Measurements from ENCODE around the gene NCKAP5.

NCKAP5 gene

DNA sequence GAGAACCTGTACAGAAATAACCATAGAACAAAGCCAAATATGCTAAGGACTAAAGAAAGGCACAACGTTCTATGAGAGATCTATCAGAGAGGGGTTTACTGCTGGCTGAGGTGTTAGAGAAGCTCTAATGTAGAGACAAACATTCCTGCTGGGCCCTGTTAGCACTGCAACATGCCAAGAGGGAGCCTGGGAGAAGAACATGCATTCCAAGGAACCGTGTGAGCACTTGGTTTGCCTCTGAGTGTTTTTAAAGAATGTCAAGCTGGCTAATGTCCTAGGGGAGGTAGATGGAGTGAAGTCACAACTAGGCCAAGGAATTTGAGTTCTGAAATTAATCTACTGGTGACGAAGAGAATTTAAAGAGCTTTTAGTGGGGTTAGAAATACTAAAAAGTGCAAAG, 514.0 kb downstream of the NCKAP5 start:
- DNase-seq, result no peak

DNA sequence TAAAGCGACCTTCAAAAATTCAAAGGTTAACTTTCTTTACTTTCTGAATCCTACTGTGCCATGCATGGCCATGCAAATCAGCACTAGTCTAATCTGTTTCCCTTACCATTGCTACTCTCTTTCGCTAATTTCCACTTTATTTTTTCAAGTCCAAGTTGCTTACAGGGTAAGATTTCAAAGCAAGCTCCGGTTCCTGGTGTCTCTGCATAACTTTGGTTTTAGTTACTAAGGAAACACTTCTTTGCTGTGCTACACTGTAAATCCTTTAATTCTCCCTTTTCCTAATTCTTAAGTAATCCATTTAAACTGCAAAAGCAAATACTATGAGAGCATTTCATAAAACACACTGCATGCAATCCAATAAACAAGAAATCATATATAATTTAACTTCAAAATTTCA, 514.7 kb downstream of the NCKAP5 start:
- DNase-seq, result no peak

GRCh38 chr2:133045787-133046186, 522.5 kb downstream of the NCKAP5 start:
- no peak for DNase-seq

- DNase-seq, result no peak
Measured at GRCh38 chr2:133044556-133044955, 523.7 kb downstream of the NCKAP5 start.

- no peak for DNase-seq
Measured at GRCh38 chr2:133040170-133040569, 528.1 kb downstream of the NCKAP5 start.

- no peak for DNase-seq
Measured at GRCh38 chr2:133039531-133039930, 528.7 kb downstream of the NCKAP5 start.

- no peak for DNase-seq
Measured at GRCh38 chr2:133026536-133027177, 541.6 kb downstream of the NCKAP5 start.

GRCh38 chr2:133025004-133025403, 543.3 kb downstream of the NCKAP5 start:
- DNase-seq, result no peak

DNA sequence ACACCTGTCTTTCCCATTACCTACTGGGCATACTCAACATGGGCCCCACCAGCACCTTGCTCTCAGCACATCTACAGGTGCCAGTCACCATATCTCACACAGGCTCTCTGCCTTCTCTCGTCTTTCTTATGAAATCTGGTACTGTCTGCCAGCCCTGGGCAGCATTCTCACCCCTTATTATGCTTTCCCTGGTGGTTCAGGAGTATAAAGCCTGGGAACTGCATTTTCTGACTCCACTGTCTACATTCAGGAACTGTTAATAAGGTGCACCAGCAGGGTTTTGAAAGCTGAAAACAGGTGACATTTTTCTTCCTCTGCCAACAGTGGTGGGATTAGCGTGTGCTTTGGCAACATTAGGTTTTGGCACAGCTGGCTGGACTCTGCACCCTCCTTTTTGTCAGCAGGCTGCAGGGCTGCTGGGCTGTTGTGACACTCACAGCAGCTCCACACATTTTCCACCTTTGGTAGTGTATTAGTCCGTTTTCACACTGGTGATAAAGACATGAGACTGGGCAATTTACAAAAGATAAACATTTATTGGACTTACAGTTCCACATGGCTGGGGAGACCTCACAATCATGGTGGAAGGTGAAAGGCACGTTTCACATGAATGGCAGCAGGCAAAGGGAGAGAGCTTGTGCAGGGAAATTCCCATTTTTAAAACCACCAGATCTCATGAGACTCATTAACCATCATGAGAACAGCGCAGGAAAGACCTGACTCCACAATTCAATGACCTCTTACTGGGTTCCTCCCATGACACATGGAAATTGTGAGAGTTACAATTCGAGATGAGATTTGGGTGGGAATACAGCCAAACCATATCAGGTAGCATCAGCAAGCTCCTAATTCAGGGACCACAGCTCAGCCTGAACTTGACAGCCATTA, 555.2 kb downstream of the NCKAP5 start:
- DNase-seq, result no peak

DNA sequence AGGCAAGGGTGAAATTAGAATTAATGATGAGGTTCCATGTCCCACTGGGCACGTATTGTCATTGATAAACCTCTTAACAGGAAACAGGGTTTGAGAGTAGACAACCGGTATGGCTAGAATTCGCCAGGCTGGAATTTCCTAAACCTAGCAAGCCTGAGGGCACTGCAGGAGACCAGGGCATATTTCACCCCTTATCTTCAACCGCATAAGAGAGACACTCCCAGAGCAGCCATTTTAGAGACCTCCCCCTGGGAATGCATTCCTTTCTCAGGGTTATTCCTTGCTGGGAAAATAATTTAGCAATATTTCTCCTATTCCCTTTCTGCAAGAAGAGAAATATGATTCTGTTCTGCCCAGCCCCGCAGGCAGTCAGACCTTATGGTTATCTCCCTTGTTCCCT, 563.6 kb downstream of the NCKAP5 start:
- DNase-seq, result no peak

- DNase-seq, result no peak
Measured at GRCh38 chr2:132999421-132999820, 568.8 kb downstream of the NCKAP5 start.

GRCh38 chr2:132998221-132998620, 570.0 kb downstream of the NCKAP5 start:
- DNase-seq, result no peak

DNA sequence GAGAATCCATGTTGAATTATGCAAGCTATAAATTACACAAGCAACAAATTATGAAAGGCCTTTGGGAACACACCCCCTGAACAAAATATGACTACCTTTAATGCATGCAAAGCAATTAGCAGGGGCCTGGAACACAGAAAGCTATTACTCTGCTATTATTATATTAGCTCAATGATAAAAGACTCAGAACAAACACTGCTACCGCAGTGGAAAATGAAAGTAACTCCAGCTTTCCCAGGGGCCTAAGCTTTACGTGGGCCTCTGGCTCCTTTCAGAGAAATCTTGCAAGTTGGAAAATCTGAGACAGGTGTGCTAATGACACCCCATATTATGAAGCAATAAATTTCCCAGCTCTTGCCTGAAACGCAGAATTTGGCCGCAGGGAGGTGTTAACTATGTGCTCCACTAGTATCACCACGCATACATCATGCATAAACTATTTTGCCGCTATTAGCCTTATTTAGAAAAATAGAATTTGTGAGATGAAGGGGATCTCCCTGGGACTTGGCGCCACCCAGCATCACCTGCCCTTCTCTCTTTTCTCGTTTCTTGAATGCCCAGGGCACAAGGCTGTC, 576.7 kb downstream of the NCKAP5 start:
- no peak for DNase-seq

- DNase-seq, result no peak
Measured at GRCh38 chr2:132984731-132985130, 583.5 kb downstream of the NCKAP5 start.

DNA sequence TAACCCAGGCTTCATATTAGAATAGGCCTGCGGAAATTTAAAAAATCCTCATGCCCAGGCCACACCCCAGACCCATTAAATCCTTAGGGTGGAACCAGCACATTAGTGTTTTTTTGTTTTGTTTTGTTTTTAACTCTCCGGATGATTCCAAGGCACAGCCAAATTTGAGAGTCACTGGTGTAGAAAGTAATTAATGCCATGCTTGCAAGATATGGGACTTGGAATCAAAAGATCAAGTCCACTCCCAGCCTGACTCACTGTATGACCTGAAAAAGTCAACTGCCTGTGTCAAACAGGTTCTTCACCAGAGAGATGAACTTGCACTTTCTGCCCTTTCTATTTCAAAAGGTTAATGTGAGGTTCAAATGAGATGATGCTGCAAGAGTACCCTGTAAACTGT, 588.0 kb downstream of the NCKAP5 start:
- no peak for DNase-seq

GRCh38 chr2:132979339-132980093, 588.7 kb downstream of the NCKAP5 start:
- no peak for DNase-seq

DNA sequence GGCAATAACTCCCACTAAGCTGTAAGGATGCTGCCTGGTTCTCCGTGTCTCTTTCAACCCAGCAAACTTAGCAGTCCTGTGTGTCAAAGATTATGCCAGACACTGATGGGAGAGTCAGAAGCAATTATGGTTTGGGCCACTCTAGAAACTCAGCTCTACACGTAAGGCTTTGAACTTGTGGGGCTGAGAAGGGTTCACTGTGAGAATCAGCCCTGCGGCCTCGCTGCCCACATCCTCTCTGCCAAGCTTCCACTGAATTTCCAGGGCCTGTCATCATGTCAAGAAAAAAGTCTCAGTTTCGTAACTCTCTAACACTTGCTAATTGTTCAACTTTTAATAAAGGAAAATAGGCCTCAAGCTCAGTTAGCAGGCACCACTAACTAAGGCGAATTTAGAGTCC, 589.4 kb downstream of the NCKAP5 start:
- no peak for DNase-seq

- DNase-seq, result no peak
Measured at GRCh38 chr2:132977812-132978529, 590.3 kb downstream of the NCKAP5 start.

DNA sequence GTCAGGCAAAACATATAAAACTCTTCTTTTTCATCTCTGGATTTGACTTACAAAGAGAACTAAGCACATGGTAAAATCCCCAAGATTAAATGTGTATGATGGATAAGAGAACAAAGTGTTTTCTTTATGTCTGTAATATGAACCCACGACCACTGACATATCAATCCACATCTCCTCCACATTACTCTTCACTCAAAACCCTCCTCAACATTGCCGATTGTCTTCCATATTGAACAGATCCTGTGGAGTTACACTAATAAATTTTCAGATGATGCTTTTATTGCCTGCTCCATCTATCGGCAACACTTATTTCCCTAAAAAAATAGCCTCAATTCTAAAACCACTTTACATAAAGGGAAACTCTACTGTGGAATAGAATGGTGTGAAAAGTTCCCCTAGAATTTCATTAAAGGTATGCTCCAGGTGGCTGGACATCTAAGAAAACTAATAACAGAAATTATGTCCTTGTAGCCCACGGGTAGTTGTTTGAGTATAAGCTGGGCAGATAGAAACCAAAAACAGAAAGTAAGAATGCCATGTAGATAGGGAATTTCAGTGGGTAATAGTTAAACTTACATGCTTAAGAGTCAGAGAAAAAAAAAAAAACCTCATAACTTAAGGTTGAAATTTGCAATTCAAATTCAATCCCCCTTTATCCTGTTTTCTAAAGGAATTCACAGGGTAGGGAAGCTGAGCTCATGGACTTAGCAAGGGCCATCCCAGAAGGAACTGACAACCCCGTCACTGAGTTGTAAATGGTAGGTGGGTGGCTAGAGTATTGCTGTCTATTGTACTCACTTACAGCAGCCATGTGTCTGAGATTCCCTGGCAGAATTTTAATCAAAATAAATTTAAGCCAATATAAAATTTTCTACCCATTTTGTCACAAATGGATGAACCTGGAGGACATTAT, 592.8 kb downstream of the NCKAP5 start:
- no peak for DNase-seq

DNA sequence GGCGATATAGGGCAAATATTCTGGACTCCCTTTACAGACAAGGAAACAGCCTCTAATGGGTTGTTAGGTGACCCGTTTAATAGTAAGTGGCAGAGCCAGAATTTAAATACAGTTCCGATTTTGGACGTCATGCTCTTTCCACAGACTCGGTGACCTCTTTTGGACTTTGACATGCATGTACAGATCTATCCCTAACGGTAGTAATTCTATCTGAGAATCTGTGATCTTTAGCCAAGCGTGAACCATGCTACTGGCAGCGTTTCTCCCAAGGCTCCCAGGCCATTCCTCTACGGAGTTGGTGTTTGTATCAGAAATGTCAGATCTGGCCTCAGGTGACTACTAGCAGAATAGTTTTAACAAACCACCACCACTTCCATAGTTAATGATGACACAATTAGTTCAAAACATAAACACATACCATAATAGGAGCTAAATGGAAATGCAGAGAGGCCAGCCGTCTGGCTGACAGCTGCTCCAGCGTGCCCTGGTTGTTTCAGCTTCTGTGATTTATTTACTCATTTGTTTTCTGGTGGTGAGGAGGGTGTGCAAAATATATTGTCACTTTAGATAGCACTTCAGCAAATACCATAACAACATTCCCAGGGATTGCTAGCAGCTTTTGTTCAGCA, 593.7 kb downstream of the NCKAP5 start:
- DNase-seq, result no peak
